Tibial artery (tissue), 4 donors: Measurements from ENCODE around the gene ZNF652.

ENCODE experiments used
- DNase-seq, 2 donors: peaks; one replicate each; pipeline ENCODE4 v3.0.0-alpha.2; 2019
- H3K27ac ChIP-seq, 2 donors: fragments of 200-600 bp; sonication (generic) in 1 of 2; 1 replicate in 1 of 2; 2 replicates in 1 of 2; pipeline ENCODE4 v1.5.1; 2018 to 2019; ENCODE audit warnings: mild to moderate bottlenecking in 1 of 2
- H3K27me3 ChIP-seq, 2 donors: fragments of 200-600 bp; sonication (generic) in 1 of 2; one replicate each; pipeline versions ENCODE4 v1.5.1 to v1.6.0; 2016 to 2019
- H3K36me3 ChIP-seq, 3 donors: fragments of 200-600 bp; sonication (generic) in 2 of 3; one replicate each; pipeline ENCODE4 v1.5.1; 2016 to 2019; ENCODE audit warnings: mild to moderate bottlenecking in 2 of 3
- H3K4me1 ChIP-seq, 4 donors: fragments of 200-600 bp; sonication (generic) in 2 of 4; 1 replicate in 3 of 4; 2 replicates in 1 of 4; pipeline ENCODE4 v1.5.1; 2016 to 2019
- H3K4me3 ChIP-seq, 2 donors: fragments of 200-600 bp; sonication (generic) in 1 of 2; 1 replicate in 1 of 2; 2 replicates in 1 of 2; pipeline ENCODE4 v1.5.1; 2018 to 2019; ENCODE audit warnings: mild to moderate bottlenecking in 2 of 2
- H3K9me3 ChIP-seq, 3 donors: fragments of 200-600 bp; sonication (generic) in 1 of 3; one replicate each; pipeline ENCODE4 v1.5.1; 2016 to 2019
- CTCF ChIP-seq, 2 experiments: fragments of 200-600 bp in 1 of 2; fragments of 450-650 bp in 1 of 2; IDR thresholded peaks; one replicate each; pipeline ENCODE4 v1.5.1; 2017 to 2019; ENCODE audit warnings: antibody characterized with exemption in 2 of 2, mild to moderate bottlenecking in 1 of 2, moderate library complexity in 1 of 2
- intact Hi-C: fragments of 100-400 bp; cut with DNase I; formaldehyde crosslinking; loops from one replicate; pipeline ENCODE4 v1.15.0; 2023; ENCODE audit warnings: low total_unique reads

ZNF652 gene

GRCh38 chr17:49375544-49375943 is 13.5 kb upstream of the ZNF652 start:
- Histone ChIP-seq H3K27ac (no peak overlapping the region), H3K36me3 (no peaks in the 10 kb centered on the region), H3K4me3 (no peak overlapping the region), H3K9me3 (no peaks in the 10 kb centered on the region), H3K27me3 (no peaks in the 10 kb centered on the region), H3K4me1 (no peaks in the 10 kb centered on the region)
- no peak for TF ChIP-seq CTCF (IDR thresholded peaks at IDR 0.05)
- intact Hi-C loops: no loop called here
- DNase-seq: no peak

- H3K27ac ChIP-seq: no peak overlapping the region
- intact Hi-C loops: no loop called here
- no peak for TF ChIP-seq CTCF (IDR thresholded peaks at IDR 0.05)
- no peaks in the 10 kb centered on the region for H3K9me3 ChIP-seq
- H3K36me3 ChIP-seq: no peaks in the 10 kb centered on the region
- DNase-seq: no peak
- no peaks in the 10 kb centered on the region for H3K27me3 ChIP-seq
- H3K4me1 ChIP-seq: no peaks in the 10 kb centered on the region
- H3K4me3 ChIP-seq: no peak overlapping the region
Observed at GRCh38 chr17:49373115-49373514, 11.1 kb upstream of the ZNF652 start.

GRCh38 chr17:49372425-49372824 is 10.4 kb upstream of the ZNF652 start:
- Histone ChIP-seq H3K27ac (no peak overlapping the region), H3K4me3 (no peak overlapping the region), H3K9me3 (no peaks in the 10 kb centered on the region), H3K27me3 (no peaks in the 10 kb centered on the region), H3K4me1 (no peaks in the 10 kb centered on the region), H3K36me3 (no peaks in the 10 kb centered on the region)
- intact Hi-C loops: no loop called here
- no peak for TF ChIP-seq CTCF (IDR thresholded peaks at IDR 0.05)
- no peak for DNase-seq

GRCh38 chr17:49370971-49371834 is 9.2 kb upstream of the ZNF652 start:
- no peak overlapping the region for H3K27ac ChIP-seq
- H3K4me3 ChIP-seq: no peak overlapping the region
- intact Hi-C loops: no loop called here
- H3K9me3 ChIP-seq: no peaks in the 10 kb centered on the region
- H3K27me3 ChIP-seq: no peaks in the 10 kb centered on the region
- no peaks in the 10 kb centered on the region for H3K36me3 ChIP-seq
- TF ChIP-seq CTCF (IDR thresholded peaks at IDR 0.05): no peak
- H3K4me1 ChIP-seq: no peaks in the 10 kb centered on the region
- no peak for DNase-seq

GRCh38 chr17:49369760-49370159 is 7.7 kb upstream of the ZNF652 start:
- Histone ChIP-seq H3K27me3 (no peaks in the 10 kb centered on the region), H3K4me1 (no peaks in the 10 kb centered on the region), H3K4me3 (no peak overlapping the region), H3K9me3 (no peaks in the 10 kb centered on the region), H3K27ac (no peak overlapping the region), H3K36me3 (no peaks in the 10 kb centered on the region)
- intact Hi-C loops: no loop called here
- DNase-seq: no peak
- no peak for TF ChIP-seq CTCF (IDR thresholded peaks at IDR 0.05)
